22Rv1 (cell line): ENCODE data around the gene DOCK9.

Source experiments
- H3K27ac ChIP-seq: fragments of 450-650 bp; 2 replicates; pipeline ENCODE4 v1.5.1; 2017
- CTCF ChIP-seq: fragments of 450-650 bp; IDR thresholded peaks from 2 replicates; pipeline ENCODE4 v1.5.1; 2017; ENCODE audit warnings: mild to moderate bottlenecking
- ZFX ChIP-seq: fragments of 450-650 bp; IDR thresholded peaks from 2 replicates; pipeline ENCODE4 v1.6.1; 2017; ENCODE audit warnings: antibody characterized with exemption, borderline replicate concordance

DOCK9 gene

DNA sequence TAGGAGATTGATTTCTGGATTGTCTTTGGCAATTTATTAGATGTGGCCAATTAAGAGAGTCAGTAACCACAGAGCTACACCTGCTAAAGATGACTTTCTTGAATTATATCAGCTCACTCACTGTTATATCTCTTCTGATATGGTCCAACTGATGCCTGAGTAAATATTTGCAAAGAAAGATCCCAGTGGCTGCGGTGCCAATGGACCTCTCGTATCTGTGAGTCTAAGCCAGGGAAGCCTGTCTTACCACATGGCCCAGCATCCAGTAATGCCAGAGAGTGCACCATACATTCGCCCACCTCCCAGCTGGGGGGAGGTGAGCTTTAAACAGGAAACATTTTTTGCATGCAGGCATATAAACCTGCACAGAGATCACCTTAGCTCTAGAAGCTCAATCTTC is 142.7 kb downstream of the DOCK9 start:
- no peak for TF ChIP-seq ZFX
- TF ChIP-seq CTCF = no peak
- no peak overlapping the region for H3K27ac ChIP-seq

- TF ChIP-seq ZFX = no peak
- no peak for TF ChIP-seq CTCF
- H3K27ac ChIP-seq = no peak overlapping the region
Measured at GRCh38 chr13:98834254-98834960, 143.5 kb downstream of the DOCK9 start.

GRCh38 chr13:98831236-98831635 is 146.6 kb downstream of the DOCK9 start:
- H3K27ac ChIP-seq = no peak overlapping the region
- TF ChIP-seq ZFX (no peak), CTCF (no peak)

- TF ChIP-seq ZFX = no peak
- no peak for TF ChIP-seq CTCF
- no peak overlapping the region for H3K27ac ChIP-seq
Measured at GRCh38 chr13:98829541-98829940, 148.3 kb downstream of the DOCK9 start.

DNA sequence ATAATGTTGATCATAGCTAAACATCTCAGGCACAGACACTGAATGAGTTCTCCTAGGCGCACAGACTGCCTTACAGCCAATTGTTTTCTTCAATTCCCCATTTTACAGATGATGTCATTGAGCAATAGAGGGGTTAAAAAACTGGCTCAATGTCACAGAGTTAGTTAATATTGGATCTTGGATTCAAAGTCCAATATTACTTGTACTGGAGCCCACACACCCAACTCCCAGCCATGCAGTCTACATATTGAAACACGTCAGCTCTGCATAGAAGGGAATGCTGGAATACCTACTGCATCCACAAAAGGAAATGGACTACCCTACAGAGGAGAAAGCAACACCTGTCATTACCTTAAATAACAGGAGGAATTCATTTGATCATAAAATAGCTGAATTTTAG is 149.2 kb downstream of the DOCK9 start:
- H3K27ac ChIP-seq = no peak overlapping the region
- TF ChIP-seq ZFX = no peak
- TF ChIP-seq CTCF = no peak

GRCh38 chr13:98827449-98827848 is 150.4 kb downstream of the DOCK9 start:
- TF ChIP-seq CTCF (no peak), ZFX (no peak)
- H3K27ac ChIP-seq = no peak overlapping the region

DNA sequence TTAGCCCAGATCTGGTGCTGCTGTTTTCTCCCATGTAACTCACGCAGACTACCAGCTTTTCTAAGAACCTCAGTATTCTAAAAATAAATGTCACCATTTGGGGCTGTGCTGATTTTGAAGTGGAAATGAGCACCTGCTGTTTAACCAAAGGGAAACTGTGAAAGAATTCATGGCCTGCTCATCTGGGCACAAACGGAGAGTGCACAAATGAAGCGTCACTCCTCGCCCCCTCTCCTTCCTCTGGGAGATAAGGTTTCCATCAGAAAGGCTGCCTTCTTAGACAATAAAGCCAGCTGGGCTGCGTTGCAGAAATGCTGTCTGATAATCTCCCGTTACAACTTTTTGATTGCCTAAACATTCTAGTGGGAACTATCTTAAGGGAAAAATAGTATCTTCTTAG is 151.7 kb downstream of the DOCK9 start:
- no peak for TF ChIP-seq ZFX
- no peak for TF ChIP-seq CTCF
- no peak overlapping the region for H3K27ac ChIP-seq
